ENCODE results near the gene CCDC92.

CCDC92 gene

GRCh38 chr12:123902821-123903220 lies 69.8 kb downstream of the CCDC92 start:
- H4K20me1 ChIP-seq (ENCODE audit: insufficient read depth, low read length): no peaks in the 10 kb centered on the region
- no peak for DNase-seq
- no peaks in the 10 kb centered on the region for H3K4me1 ChIP-seq (ENCODE audit: low read length)
- no peaks in the 10 kb centered on the region for H3K79me2 ChIP-seq (ENCODE audit: low read length)
- TF ChIP-seq EZH2 (optimal IDR thresholded peaks at IDR 0.05; ENCODE audit: low read depth, low read length) (no peak), EZH2phosphoT487 (IDR thresholded peaks at IDR 0.05; ENCODE audit: low read length) (no peak)
- TF ChIP-seq, protein P1, sequence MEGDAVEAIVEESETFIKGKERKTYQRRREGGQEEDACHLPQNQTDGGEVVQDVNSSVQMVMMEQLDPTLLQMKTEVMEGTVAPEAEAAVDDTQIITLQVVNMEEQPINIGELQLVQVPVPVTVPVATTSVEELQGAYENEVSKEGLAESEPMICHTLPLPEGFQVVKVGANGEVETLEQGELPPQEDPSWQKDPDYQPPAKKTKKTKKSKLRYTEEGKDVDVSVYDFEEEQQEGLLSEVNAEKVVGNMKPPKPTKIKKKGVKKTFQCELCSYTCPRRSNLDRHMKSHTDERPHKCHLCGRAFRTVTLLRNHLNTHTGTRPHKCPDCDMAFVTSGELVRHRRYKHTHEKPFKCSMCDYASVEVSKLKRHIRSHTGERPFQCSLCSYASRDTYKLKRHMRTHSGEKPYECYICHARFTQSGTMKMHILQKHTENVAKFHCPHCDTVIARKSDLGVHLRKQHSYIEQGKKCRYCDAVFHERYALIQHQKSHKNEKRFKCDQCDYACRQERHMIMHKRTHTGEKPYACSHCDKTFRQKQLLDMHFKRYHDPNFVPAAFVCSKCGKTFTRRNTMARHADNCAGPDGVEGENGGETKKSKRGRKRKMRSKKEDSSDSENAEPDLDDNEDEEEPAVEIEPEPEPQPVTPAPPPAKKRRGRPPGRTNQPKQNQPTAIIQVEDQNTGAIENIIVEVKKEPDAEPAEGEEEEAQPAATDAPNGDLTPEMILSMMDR (IDR thresholded peaks at IDR 0.05; ENCODE audit: low read length): no peak
- no peak overlapping the region for H2AFZ ChIP-seq (ENCODE audit: low read length)
- no peak overlapping the region for H3K4me3 ChIP-seq (ENCODE audit: low read length)
- no peak overlapping the region for H3K27ac ChIP-seq (ENCODE audit: low read length)
- H3K9me2 ChIP-seq (replicated peaks; ENCODE audit: insufficient read depth, low read length): no peaks in the 10 kb centered on the region
- no peaks in the 10 kb centered on the region for H3K9me3 ChIP-seq (replicated peaks; ENCODE audit: insufficient read depth, low read length)
- H3K9ac ChIP-seq (ENCODE audit: low read length): no peak overlapping the region
- H3K27me3 ChIP-seq (replicated peaks; ENCODE audit: insufficient read depth, low read length): no peaks in the 10 kb centered on the region
- no peaks in the 10 kb centered on the region for H3K36me3 ChIP-seq (replicated peaks; ENCODE audit: insufficient read depth, low read length)
- H3F3A ChIP-seq (ENCODE audit: insufficient read depth, low read length): no peaks in the 10 kb centered on the region
- H3K4me2 ChIP-seq (ENCODE audit: low read depth, low read length): no peak overlapping the region

DNA sequence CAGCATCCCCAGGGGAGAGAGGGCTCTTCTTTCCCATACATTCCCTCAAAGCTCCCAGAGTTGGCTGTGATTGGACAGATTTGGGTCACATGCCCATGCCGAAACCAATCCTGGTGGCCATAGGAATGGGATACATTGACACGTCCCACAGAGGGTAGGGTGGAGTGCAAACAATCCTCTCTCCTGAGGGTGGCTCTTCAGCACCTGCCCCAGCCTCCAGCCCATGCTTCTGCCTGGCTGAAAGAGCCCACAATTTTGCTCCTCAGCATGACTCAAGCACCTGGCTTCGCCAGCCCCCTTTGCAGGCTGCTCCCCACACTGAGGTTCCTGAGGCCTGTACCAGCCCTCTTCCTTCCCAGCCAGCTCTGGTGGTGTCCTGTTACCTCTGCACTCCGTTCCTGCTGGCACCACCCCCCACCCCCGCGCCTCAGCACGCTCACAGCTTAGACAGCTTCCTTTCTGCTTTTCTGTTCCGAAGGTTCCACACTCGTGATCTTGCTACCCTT lies 71.7 kb downstream of the CCDC92 start:
- Histone ChIP-seq H4K20me1 (ENCODE audit: insufficient read depth, low read length) (no peaks in the 10 kb centered on the region), H3K4me2 (ENCODE audit: low read depth, low read length) (no peak overlapping the region), H3K27me3 (replicated peaks; ENCODE audit: insufficient read depth, low read length) (no peaks in the 10 kb centered on the region), H3K9me2 (replicated peaks; ENCODE audit: insufficient read depth, low read length) (no peaks in the 10 kb centered on the region), H3K9me3 (replicated peaks; ENCODE audit: insufficient read depth, low read length) (no peaks in the 10 kb centered on the region), H3F3A (ENCODE audit: insufficient read depth, low read length) (no peaks in the 10 kb centered on the region), H3K4me1 (ENCODE audit: low read length) (no peaks in the 10 kb centered on the region), H3K36me3 (replicated peaks; ENCODE audit: insufficient read depth, low read length) (no peaks in the 10 kb centered on the region), H3K79me2 (ENCODE audit: low read length) (no peaks in the 10 kb centered on the region), H3K4me3 (ENCODE audit: low read length) (no peak overlapping the region), H3K9ac (ENCODE audit: low read length) (no peak overlapping the region), H2AFZ (ENCODE audit: low read length) (no peak overlapping the region), H3K27ac (ENCODE audit: low read length) (no peak overlapping the region)
- no peak for DNase-seq
- TF ChIP-seq EZH2phosphoT487 (IDR thresholded peaks at IDR 0.05; ENCODE audit: low read length) (no peak), EZH2 (optimal IDR thresholded peaks at IDR 0.05; ENCODE audit: low read depth, low read length) (no peak)
- TF ChIP-seq, protein P1 (IDR thresholded peaks at IDR 0.05; ENCODE audit: low read length): no peak

- no peak overlapping the region for H3K9ac ChIP-seq (ENCODE audit: low read length)
- H3K36me3 ChIP-seq (replicated peaks; ENCODE audit: insufficient read depth, low read length): no peaks in the 10 kb centered on the region
- H2AFZ ChIP-seq (ENCODE audit: low read length): no peak overlapping the region
- DNase-seq: no peak
- H3K79me2 ChIP-seq (ENCODE audit: low read length): no peaks in the 10 kb centered on the region
- H3K4me3 ChIP-seq (ENCODE audit: low read length): no peak overlapping the region
- TF ChIP-seq EZH2phosphoT487 (IDR thresholded peaks at IDR 0.05; ENCODE audit: low read length): no peak
- TF ChIP-seq, protein P1 (IDR thresholded peaks at IDR 0.05; ENCODE audit: low read length): no peak
- TF ChIP-seq EZH2 (optimal IDR thresholded peaks at IDR 0.05; ENCODE audit: low read depth, low read length): no peak
- H3K4me1 ChIP-seq (ENCODE audit: low read length): no peaks in the 10 kb centered on the region
- H4K20me1 ChIP-seq (ENCODE audit: insufficient read depth, low read length): no peaks in the 10 kb centered on the region
- H3K27ac ChIP-seq (ENCODE audit: low read length): no peak overlapping the region
- H3K27me3 ChIP-seq (replicated peaks; ENCODE audit: insufficient read depth, low read length): no peaks in the 10 kb centered on the region
- no peaks in the 10 kb centered on the region for H3K9me2 ChIP-seq (replicated peaks; ENCODE audit: insufficient read depth, low read length)
- no peaks in the 10 kb centered on the region for H3F3A ChIP-seq (ENCODE audit: insufficient read depth, low read length)
- no peak overlapping the region for H3K4me2 ChIP-seq (ENCODE audit: low read depth, low read length)
- no peaks in the 10 kb centered on the region for H3K9me3 ChIP-seq (replicated peaks; ENCODE audit: insufficient read depth, low read length)
Observed at GRCh38 chr12:123899368-123899767, 73.3 kb downstream of the CCDC92 start.
